HepG2 (cell line): ENCODE measurements around the gene GALNT12. TPM values are rescaled to one million over a fixed set of nuclear protein-coding genes. Genes with fewer than 3 reads are reported as not detected.

Experiments used
- ATAC-seq: fragments of 200-7000 bp; cut with Tn5 transposase; 3 replicates; pipeline ENCODE4 v1.9.1; 2020; ENCODE audit warnings: mild to moderate bottlenecking, moderate library complexity
- BruUV-seq: library from RNA; stranded (reverse); fragments of 400-500 nt; replicated peaks from 2 replicates; lab custom pipeline; 2021; lab: Mats Ljungman, UMichigan
- CTCF ChIA-PET: fragments of 300-600 bp; formaldehyde crosslinking; extraction: SDS; loops from one replicate; lab custom pipeline; 2021; ENCODE audit warnings: low total read pairs, inconsistent platforms, low intra/inter-chr PET ratio; lab: Yijun Ruan, JAX
- POLR2A ChIA-PET: fragments of 350-600 bp; sonication (Branson Sonifier 250); formaldehyde crosslinking; loops from one replicate; lab custom pipeline; 2020; ENCODE audit warnings: antibody characterized with exemption, inconsistent platforms; lab: Yijun Ruan, JAX
- DNase-seq: peaks from one replicate; pipeline ENCODE4 v3.0.0-alpha.2; 2015; ENCODE audit warnings: low spot score
- FAIRE-seq: peaks from 3 replicates; lab custom pipeline; 2011; peaks lifted over from hg19 to GRCh38; lab: Jason Lieb, UNC
- H2AFZ ChIP-seq: one replicate; pipeline ENCODE4 v1.6.1; 2011; ENCODE audit warnings: low read length, inconsistent platforms
- H3K27ac ChIP-seq: fragments of 300-600 bp; 3 replicates; pipeline ENCODE4 v1.8.0; 2011; ENCODE audit warnings: mixed run types, mild to moderate bottlenecking, mixed read lengths, low read length, inconsistent platforms; ENCODE audit not compliant: insufficient read depth; ENCODE audit errors: extremely low read length
- H3K27me3 ChIP-seq, 2 experiments: fragments of 200-600 bp in 1 of 2; 2 replicates in 1 of 2; 3 replicates in 1 of 2; pipeline versions ENCODE4 v1.6.0 to v1.8.0; 2011; ENCODE audit warnings: low read length in 2 of 2, mild to moderate bottlenecking in 2 of 2, moderate library complexity in 2 of 2, inconsistent platforms in 1 of 2; ENCODE audit not compliant: insufficient read depth in 2 of 2, control insufficient read depth in 1 of 2
- H3K36me3 ChIP-seq, 2 experiments: fragments of 200-600 bp in 1 of 2; replicated peaks in 1 of 2; 2 replicates in 1 of 2; 3 replicates in 1 of 2; pipeline versions ENCODE4 v1.5.1 to v1.8.0; 2011; ENCODE audit warnings: low read length in 2 of 2, inconsistent platforms in 1 of 2; ENCODE audit not compliant: insufficient read depth in 2 of 2, control insufficient read depth in 1 of 2
- H3K4me1 ChIP-seq: 2 replicates; pipeline ENCODE4 v1.5.1; 2012; ENCODE audit warnings: low read length, inconsistent platforms; ENCODE audit not compliant: insufficient read depth
- H3K4me2 ChIP-seq: 2 replicates; pipeline ENCODE4 v1.6.0; 2011; ENCODE audit warnings: low read depth, low read length, inconsistent platforms
- H3K4me3 ChIP-seq, 3 experiments: fragments of 200-600 bp in 1 of 3; sonication (generic), shearing (Covaris generic) in 1 of 3; replicated peaks in 1 of 3; 2 replicates each; pipeline ENCODE4 v1.5.1; 2011 to 2016; ENCODE audit warnings: low read length in 3 of 3, inconsistent platforms in 2 of 3, low read depth in 2 of 3, mild to moderate bottlenecking in 2 of 3, control low read depth in 1 of 3, mixed read lengths in 1 of 3; ENCODE audit not compliant: insufficient read depth in 1 of 3
- H3K79me2 ChIP-seq: one replicate; pipeline ENCODE4 v1.6.1; 2011; ENCODE audit warnings: low read length, inconsistent platforms; ENCODE audit not compliant: insufficient read depth
- H3K9ac ChIP-seq: 2 replicates; pipeline ENCODE4 v1.6.0; 2011; ENCODE audit warnings: mild to moderate bottlenecking, low read depth, low read length, inconsistent platforms; ENCODE audit not compliant: insufficient read depth
- H3K9me3 ChIP-seq: 2 replicates; pipeline ENCODE4 v1.5.1; 2012; ENCODE audit warnings: mild to moderate bottlenecking, low read length
- H4K20me1 ChIP-seq: 2 replicates; pipeline ENCODE4 v1.6.0; 2011; ENCODE audit warnings: inconsistent platforms, mild to moderate bottlenecking, low read length, moderate library complexity; ENCODE audit not compliant: insufficient read depth
- CEBPB ChIP-seq: IDR thresholded peaks from 2 replicates; pipeline ENCODE4 v1.6.1; 2011; ENCODE audit warnings: low read depth, low read length, improper control_type of control experiment, borderline replicate concordance
- IKZF4 ChIP-seq: sonication (generic); formaldehyde crosslinking; IDR thresholded peaks from 2 replicates; pipeline ENCODE4 v1.5.1; 2020; ENCODE audit warnings: borderline replicate concordance, mild to moderate bottlenecking, low read depth, missing genetic modification reagents; ENCODE audit errors: not compliant biosample characterization
- NFE2 ChIP-seq: sonication (generic); formaldehyde crosslinking; IDR thresholded peaks from 2 replicates; pipeline ENCODE4 v1.4.0; 2020; ENCODE audit warnings: missing genetic modification reagents
- NFE2L1 ChIP-seq: sonication (generic); formaldehyde crosslinking; IDR thresholded peaks from 2 replicates; pipeline ENCODE4 v1.4.0; 2020; ENCODE audit warnings: missing genetic modification reagents, mild to moderate bottlenecking, borderline replicate concordance
- PHB2 ChIP-seq: fragments of 450-650 bp; IDR thresholded peaks from 2 replicates; pipeline ENCODE4 v1.6.1; 2018; ENCODE audit not compliant: partially characterized antibody
- RXRB ChIP-seq: IDR thresholded peaks from 2 replicates; pipeline ENCODE4 v1.6.1; 2016; ENCODE audit warnings: borderline replicate concordance, missing genetic modification reagents, missing compliant biosample characterization
- SRF ChIP-seq: IDR thresholded peaks from 2 replicates; pipeline ENCODE4 v1.6.1; 2011; ENCODE audit warnings: mild to moderate bottlenecking, low read depth, low read length, moderate library complexity
- TBP ChIP-seq: sonication (generic); formaldehyde crosslinking; IDR thresholded peaks from 2 replicates; pipeline ENCODE4 v1.5.0; 2020; ENCODE audit warnings: missing genetic modification reagents
- ZNF367 ChIP-seq: sonication (generic); formaldehyde crosslinking; IDR thresholded peaks from 2 replicates; pipeline ENCODE4 v1.4.0; 2020; ENCODE audit warnings: missing genetic modification reagents, borderline replicate concordance
- ZNF772 ChIP-seq: sonication (generic); formaldehyde crosslinking; IDR thresholded peaks from 2 replicates; pipeline ENCODE4 v1.5.0; 2020; ENCODE audit warnings: mild to moderate bottlenecking, missing genetic modification reagents
- ZSCAN20 ChIP-seq: sonication (generic); formaldehyde crosslinking; IDR thresholded peaks from 2 replicates; pipeline ENCODE4 v1.4.0; 2020; ENCODE audit warnings: missing genetic modification reagents, mild to moderate bottlenecking, borderline replicate concordance
- WGBS: methylation state at CpG from one replicate; pipeline ENCODE4 v1.1.6; 2017; ENCODE audit warnings: low lambda C conversion rate; 5-methylcytosine and 5-hydroxymethylcytosine counted together
- in situ Hi-C: cut with HindIII; loops from 2 replicates; pipeline ENCODE4 v1.10.0; 2017; ENCODE audit warnings: low pct_unique_long_range_greater_than_20kb; ENCODE audit not compliant: extremely low pct_ligation_motif_present
- intact Hi-C: fragments of 100-400 bp; cut with micrococcal nuclease; formaldehyde crosslinking; loops from one replicate; pipeline ENCODE4 v1.10.0; 2022; ENCODE audit not compliant: unreplicated experiment
- polyA plus RNA-seq, 8 experiments: library from polyadenylated mRNA; depleted of rRNA in 3 of 8; stranded (reverse) in 7 of 8; unstranded in 1 of 8; fragments of >200 nt; fragmentation: Illumina TruSeq in 4 of 8; extraction: Trizol in 4 of 8; gene quantifications; 2 replicates each; pipeline versions ENCODE4 v1.2.1 to v1.2.3, GENCODE V29; 2011 to 2016; ENCODE audit warnings: low read depth in 4 of 8, missing spikeins in 1 of 8, mixed read lengths in 1 of 8; ENCODE audit not compliant: insufficient read depth in 1 of 8
- total RNA-seq, 5 experiments: library from RNA; depleted of rRNA; stranded (reverse); fragments of >200 nt; fragmentation: Illumina TruSeq; extraction: Trizol; gene quantifications; 2 replicates each; pipeline ENCODE4 v1.2.3, GENCODE V29; 2016; ENCODE audit warnings: low read depth in 1 of 5
- TF ChIP-seq, protein P1 (sequence below): sonication (generic); formaldehyde crosslinking; IDR thresholded peaks from 2 replicates; pipeline ENCODE4 v1.4.0; 2020; ENCODE audit warnings: missing genetic modification reagents

The GALNT12 gene
- total and polyA plus RNA-seq, 2 of the 13 experiments (the other 11 are each of a cell fraction or from before 2014, with no cell fraction given): 0.07 TPM; not detected in 1

DNA sequence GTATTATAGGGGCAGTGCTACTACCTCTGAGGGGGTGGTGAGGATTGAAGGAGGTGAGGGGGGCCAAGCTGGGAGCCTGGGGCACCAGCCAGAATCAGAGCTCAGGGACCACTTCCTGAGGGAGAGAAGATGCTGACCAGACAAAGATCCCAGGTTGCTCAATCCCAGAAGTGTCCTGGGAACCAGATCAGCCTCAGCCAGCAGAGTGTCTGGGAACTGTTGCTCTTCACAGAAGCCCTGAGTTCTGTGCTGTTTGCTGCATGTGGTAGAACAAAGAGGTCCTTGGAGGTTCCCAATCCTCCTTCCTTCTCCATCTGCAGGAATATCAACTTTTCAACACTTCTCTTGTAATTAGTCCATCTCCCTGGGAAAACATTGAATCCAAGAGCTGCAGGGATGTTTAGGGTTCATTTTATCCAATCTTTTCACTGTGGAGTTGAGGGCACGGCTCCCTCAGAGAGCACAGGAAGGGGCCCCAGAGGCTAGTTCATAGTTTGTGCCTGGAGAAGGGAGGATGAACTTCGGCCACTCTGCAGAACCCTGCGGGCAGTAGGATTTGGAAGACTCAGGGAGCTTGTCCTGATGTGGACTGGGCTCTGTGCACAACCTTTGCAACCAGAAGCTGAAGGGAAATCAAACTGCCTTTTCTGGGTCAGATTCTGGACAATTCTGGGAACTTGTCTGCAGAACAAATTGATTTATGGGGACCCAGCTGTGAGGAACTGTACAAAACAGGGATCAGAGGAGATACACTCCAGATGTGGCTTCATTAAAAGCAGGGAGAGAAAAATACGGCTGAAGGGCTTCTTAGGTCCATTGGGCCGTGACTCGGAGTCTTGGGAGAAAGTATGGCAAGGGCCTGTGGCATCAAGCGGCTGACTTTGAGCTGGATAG is 57.1 kb downstream of the GALNT12 start:
- intact Hi-C loops: no loop called here

DNA sequence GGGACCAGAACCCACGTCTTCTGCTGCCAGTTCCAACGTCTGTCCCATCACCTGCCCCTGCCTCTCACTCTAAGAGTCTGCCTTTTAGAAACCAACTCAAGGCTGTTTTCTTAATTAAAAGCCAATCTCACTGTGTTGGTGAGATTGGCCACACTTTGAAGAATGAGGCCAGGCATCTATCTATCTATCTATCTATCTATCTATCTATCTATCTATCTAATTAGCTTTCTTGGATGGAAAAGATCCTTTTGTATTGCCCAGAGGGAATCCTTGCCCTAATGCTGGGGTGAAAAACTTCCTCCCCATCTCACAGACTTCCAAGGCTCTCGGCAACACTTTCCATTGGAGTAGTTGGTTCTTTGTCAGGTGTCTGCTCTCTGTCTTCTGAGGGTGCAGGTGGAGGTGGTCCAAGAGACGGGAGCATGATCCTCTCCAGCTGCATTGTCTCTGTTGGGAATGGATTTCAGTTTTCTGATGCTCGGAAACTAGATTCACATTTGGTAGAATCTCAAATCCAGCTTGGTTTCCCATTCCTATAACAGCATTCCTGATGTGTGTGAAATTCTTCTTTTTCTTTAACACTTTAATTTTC is 57.9 kb downstream of the GALNT12 start:
- H3K9ac ChIP-seq: no peak overlapping the region
- no TSS peak for BruUV-seq
- no peak overlapping the region for H3K4me2 ChIP-seq
- H3K9me3 ChIP-seq: no peaks in the 10 kb centered on the region
- H3K36me3 ChIP-seq: no peaks in the 10 kb centered on the region
- peaks cover 2 to 3% of the 10 kb centered on the region in 2 experiments; a peak in 4 of 5 replicates for H3K27me3 ChIP-seq
- H2AFZ ChIP-seq: no peak overlapping the region
- intact Hi-C loops (no loop called here), in situ Hi-C loops (no loop called here)
- no peaks in the 10 kb centered on the region for H3K4me1 ChIP-seq
- H4K20me1 ChIP-seq: no peaks in the 10 kb centered on the region
- POLR2A ChIA-PET: no interaction called here
- ATAC-seq (no peak), FAIRE-seq (no peak), DNase-seq (no peak)
- H3K4me3 ChIP-seq: no peak overlapping the region
- H3K27ac ChIP-seq: no peak overlapping the region
- CTCF ChIA-PET: no interaction called here
- H3K79me2 ChIP-seq: no peaks in the 10 kb centered on the region
- WGBS: 33% methylated on average over 3 of the region's 5 CpGs
- TF ChIP-seq ZNF772 (CRISPR knock-in tag) (no peak), TBP (CRISPR knock-in tag) (no peak), NFE2 (no peak), ZNF367 (no peak), NFE2L1 (no peak), IKZF4 (CRISPR knock-in tag) (no peak), PHB2 (no peak), RXRB (CRISPR knock-in tag) (no peak), SRF (no peak)
- TF ChIP-seq, protein P1, sequence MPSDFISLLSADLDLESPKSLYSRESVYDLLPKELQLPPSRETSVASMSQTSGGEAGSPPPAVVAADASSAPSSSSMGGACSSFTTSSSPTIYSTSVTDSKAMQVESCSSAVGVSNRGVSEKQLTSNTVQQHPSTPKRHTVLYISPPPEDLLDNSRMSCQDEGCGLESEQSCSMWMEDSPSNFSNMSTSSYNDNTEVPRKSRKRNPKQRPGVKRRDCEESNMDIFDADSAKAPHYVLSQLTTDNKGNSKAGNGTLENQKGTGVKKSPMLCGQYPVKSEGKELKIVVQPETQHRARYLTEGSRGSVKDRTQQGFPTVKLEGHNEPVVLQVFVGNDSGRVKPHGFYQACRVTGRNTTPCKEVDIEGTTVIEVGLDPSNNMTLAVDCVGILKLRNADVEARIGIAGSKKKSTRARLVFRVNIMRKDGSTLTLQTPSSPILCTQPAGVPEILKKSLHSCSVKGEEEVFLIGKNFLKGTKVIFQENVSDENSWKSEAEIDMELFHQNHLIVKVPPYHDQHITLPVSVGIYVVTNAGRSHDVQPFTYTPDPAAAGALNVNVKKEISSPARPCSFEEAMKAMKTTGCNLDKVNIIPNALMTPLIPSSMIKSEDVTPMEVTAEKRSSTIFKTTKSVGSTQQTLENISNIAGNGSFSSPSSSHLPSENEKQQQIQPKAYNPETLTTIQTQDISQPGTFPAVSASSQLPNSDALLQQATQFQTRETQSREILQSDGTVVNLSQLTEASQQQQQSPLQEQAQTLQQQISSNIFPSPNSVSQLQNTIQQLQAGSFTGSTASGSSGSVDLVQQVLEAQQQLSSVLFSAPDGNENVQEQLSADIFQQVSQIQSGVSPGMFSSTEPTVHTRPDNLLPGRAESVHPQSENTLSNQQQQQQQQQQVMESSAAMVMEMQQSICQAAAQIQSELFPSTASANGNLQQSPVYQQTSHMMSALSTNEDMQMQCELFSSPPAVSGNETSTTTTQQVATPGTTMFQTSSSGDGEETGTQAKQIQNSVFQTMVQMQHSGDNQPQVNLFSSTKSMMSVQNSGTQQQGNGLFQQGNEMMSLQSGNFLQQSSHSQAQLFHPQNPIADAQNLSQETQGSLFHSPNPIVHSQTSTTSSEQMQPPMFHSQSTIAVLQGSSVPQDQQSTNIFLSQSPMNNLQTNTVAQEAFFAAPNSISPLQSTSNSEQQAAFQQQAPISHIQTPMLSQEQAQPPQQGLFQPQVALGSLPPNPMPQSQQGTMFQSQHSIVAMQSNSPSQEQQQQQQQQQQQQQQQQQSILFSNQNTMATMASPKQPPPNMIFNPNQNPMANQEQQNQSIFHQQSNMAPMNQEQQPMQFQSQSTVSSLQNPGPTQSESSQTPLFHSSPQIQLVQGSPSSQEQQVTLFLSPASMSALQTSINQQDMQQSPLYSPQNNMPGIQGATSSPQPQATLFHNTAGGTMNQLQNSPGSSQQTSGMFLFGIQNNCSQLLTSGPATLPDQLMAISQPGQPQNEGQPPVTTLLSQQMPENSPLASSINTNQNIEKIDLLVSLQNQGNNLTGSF (CRISPR knock-in tag): no peak

More for the DNA sequence above, 57.1 kb downstream of the GALNT12 start:
- ChIA-PET POLR2A (no interaction called here), CTCF (no interaction called here)
- Histone ChIP-seq H3K4me1 (no peaks in the 10 kb centered on the region), H3K4me3 (no peak overlapping the region), H4K20me1 (no peaks in the 10 kb centered on the region), H3K4me2 (no peak overlapping the region), H3K36me3 (no peaks in the 10 kb centered on the region), H3K9me3 (no peaks in the 10 kb centered on the region), H3K27me3 (peaks cover 2 to 6% of the 10 kb centered on the region in 2 experiments; a peak in 4 of 5 replicates), H2AFZ (no peak overlapping the region), H3K79me2 (no peaks in the 10 kb centered on the region), H3K27ac (no peak overlapping the region), H3K9ac (no peak overlapping the region)
- in situ Hi-C loops: no loop called here
- BruUV-seq: no TSS peak
- 48% methylated on average over 5 of the region's 7 CpGs for WGBS
- FAIRE-seq (no peak), DNase-seq (no peak), ATAC-seq (no peak)
- TF ChIP-seq ZSCAN20 (CRISPR knock-in tag) (no peak), CEBPB (0 out of 2 replicates have a peak, but pooled peaks have one; percentile 5)
